HG03139 (cell line): ENCODE measurements around the gene SKI.
"Not testable (repeated sequence)": the region's sequence is repeated elsewhere in the genome, so short reads cannot be mapped to it uniquely, and the experiment has no call there.

Experiments
- ATAC-seq: cut with Tn5 transposase; IDR thresholded peaks from one replicate; pipeline ENCODE4 v1.9.1; 2021; ENCODE audit not compliant: unreplicated experiment

Gene SKI

DNA sequence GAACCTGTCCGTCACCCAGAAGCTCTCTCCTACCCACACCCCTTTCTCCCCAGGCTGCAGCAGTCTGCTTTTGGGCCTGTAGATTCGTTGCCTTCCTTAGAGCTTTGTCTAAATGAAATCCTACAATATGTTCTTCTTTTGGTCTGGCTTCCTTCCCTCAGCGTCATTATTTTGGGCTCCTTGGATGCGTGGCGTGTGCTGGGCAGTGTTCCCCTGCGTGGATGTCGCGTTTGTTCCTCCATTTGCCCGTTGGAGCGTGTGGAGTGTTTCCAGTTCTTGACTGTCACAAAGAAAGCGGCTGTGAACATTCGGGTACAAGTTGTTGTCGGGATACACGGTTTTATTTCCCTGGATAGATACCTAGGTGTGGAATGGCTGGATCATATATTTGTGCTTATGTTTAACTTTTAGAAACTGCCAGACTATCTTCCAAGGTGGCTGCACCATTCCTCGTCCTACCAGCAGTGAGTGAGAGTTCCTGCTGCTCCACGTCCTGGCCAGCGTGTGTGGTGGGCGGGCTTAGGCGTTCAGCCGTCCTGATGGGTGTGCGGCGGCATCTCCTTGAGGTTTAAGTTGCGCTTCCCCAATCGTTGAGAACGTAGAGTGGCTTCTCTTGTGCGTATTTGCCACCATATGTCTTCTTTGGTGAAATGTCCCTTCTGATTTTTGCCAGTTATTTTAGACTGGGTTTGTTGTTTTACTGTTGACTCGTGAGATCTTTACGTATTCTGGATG, 31.7 kb downstream of the SKI start:
- no peak for ATAC-seq

- not testable (repeated sequence) for ATAC-seq
Measured at GRCh38 chr1:2260470-2260869, 32.4 kb downstream of the SKI start.

GRCh38 chr1:2260917-2261316, 32.8 kb downstream of the SKI start:
- ATAC-seq, result no peak

- not testable (repeated sequence) for ATAC-seq
Measured at GRCh38 chr1:2261476-2262395, 33.6 kb downstream of the SKI start.

- no peak for ATAC-seq
Measured at GRCh38 chr1:2266301-2266975, 38.3 kb downstream of the SKI start.

DNA sequence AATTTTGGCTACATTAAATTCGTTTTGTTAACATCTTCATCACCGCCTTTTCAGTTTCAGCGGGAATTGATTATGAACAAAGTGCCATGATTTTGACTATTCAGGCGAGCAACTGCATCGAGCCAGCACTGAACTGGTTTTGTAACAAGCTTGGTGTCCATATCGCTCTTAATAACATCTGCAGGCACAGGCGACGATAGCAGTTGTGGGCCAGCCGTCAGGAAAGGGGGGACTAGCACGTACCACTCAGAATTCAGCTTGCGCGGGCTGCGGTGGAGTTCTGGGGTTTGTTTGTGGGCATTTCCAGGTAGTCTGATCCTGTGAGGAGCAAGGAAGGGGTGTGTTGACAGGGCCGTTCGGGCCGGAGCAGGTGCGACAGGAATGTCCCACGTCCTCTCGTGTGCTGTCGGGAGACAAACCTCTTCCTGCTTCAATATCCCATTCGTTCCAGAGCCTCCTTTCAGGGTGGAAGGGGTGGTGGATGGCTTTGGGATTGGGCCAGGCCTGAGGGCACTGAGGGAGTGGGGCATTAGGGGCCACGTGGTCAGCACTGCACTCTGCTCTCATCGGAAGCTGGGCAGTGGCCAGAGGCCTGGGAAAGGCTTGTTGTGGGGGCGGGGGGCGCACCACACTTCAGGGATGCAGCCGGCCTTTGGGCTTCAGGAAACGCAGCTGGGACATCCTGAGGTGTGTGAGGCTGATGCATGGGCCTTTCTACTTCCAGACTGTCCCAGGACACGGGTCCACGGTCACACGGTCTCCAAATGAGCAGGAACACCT, 39.1 kb downstream of the SKI start:
- no peak for ATAC-seq

- no peak for ATAC-seq
Measured at GRCh38 chr1:2267862-2268261, 39.7 kb downstream of the SKI start.

GRCh38 chr1:2268285-2269056, 40.4 kb downstream of the SKI start:
- no peak for ATAC-seq

DNA sequence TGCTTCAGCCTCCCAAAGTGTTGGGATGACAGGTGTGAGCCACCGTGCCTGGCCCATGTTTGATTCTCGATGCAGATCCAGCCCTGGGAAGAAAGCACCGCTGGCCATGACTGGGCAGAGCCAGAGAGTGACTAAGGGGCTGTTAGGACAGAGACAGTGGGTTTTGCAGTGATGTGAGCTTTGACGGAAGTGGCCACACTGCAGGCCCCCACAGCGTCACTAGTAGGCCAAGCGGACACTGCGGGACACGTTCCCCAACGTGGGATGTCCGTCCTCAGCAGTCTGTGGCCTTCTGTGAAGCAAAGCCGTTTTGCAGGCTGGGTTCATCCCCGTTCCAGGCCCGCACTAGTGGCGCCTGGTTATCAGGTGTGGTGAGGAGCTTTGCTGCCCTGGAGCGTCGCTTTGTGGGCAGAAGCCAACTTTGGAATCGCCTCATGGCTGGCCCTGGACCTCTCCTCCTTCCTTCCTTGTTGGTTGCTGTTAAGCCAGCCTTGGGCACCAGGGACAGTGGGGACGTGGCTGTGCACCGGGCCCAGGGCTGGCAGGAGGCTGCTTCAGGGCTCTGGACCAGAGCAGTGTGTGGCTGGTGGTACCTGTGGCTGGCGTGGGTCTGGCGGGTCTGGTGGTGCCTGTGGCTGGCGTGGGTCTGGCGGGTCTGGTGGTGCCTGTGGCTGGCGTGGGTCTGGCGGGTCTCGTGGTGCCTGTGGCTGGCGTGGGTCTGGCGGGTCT, 41.2 kb downstream of the SKI start:
- ATAC-seq, result no peak

DNA sequence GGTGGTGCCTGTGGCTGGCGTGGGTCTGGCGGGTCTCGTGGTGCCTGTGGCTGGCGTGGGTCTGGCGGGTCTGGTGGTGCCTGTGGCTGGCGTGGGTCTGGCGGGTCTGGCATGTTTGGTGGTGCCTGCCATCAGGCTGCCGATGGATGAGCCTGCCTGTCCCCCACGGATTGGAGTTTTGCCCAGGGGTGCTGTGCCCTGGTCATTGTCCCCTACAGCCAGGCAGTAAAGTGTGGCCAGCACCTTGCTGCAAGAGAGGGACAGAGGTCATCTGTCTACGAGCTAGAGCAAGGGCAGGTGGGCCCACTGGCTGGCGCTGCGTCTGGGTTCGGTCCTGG, 41.8 kb downstream of the SKI start:
- no peak for ATAC-seq

DNA sequence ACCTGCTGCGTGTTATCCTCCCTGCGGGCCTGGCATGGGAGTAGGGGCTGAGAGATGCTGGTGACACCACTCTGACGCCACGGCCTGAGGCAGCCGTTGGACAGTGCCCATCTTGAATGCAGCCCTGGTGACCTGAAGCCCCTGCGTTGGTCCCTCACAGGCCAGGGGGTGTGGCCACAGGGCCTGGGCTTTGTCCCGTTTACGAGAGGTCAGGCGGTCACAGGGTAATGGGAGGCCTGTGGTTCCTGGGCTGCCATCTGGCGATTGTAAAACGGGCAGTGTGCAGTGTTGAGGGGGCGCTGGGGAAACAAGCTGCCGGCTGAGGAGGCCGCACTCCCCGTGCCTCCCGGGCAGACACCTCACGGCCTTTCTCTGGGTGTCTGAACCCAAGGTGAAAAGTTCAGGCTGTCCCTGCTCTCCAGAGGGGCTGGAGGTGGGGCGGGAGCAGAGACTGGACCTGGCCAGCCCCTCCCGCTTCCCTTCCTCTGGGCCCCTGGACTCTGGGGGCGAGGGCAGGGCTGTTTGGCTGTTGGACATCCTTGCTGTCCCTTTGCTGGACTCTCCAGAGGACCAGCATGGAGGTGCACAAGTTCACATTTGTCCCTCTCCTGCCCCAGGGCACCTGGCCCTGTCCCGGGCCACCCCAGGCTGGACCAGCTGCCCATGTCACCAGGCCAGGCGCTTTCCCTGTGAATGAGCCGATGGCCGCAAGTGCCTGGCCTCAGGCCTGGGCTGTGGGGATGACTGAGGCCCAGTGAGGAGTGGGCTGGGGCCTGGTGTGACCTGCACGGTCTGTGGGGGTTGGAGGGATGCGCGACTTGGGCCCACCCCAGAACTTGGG, 42.4 kb downstream of the SKI start:
- ATAC-seq, result no peak

GRCh38 chr1:2271211-2271721, 43.1 kb downstream of the SKI start:
- no peak for ATAC-seq

DNA sequence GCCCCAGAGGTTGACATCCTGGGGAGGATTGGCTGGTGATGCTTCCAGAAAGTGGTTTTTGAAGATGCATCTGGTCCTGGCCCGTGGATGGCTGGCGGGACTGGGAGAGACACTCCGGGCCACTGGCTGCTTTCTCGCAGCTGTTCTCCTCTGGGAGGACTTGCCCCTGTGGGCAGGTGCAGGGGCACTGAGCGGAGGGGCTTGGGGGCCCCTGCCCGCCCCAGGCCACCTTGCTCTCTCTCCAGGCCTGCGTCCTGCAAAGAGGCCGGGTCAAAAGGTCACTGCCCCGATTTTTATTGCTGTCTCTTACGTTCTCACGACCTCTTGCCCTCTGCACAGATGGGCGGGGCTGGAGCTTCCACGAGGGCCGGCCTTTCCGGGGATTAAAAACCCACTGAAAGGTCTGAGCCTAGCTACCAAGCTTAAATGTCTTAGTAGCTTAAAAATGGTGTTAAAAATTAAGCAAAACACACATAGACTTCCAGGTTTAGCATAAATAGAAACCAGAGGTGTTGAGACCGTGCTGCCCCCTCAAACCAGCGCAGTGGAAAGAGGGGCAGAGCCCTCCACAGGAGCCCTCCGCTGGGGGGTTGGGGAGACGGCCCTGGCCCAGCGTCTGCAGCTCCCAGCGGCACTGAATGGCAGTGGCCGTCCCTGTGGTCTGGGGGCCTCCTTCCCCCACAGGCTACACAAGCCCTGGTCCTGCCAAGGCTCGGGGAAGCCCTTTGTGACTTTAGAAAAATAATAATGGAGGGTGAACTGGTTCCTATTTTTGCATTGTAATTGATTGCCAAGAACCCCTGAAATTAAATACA, 43.9 kb downstream of the SKI start:
- ATAC-seq, result no peak

DNA sequence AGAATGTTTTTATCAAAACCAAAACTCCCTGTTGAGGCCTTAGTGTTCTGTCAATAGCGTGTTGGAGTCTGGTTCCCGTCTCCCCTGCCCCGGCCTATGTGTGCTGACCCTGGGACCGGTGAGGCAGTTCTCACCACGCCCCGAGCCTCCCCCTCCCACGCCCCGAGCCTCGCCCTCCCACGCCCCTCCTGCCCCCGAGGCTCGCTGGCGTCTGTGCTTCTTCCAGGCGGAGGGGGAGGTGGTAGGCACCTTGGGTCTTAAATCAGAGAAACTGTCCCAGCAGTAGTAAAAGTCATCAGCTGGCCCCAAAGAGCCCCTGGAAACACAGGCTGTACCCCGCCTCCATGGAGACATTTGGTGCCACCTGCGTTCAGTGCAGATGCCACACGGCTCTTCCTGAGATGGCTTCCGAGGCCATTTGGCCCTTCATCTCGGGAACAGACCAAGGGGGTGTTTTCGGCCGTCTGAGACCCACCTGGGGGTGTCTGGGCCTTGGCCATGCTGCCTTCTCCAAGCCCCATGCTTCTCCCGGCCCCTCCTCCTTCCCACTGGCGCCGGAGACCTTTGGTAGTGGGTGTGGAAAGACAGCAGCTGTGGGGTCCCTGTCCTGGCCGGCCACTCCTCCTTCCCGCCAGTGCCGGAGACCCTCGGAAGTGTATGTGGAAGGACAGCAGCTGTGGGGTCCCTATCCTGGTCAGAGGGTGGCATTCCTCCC, 44.7 kb downstream of the SKI start:
- no peak for ATAC-seq

DNA sequence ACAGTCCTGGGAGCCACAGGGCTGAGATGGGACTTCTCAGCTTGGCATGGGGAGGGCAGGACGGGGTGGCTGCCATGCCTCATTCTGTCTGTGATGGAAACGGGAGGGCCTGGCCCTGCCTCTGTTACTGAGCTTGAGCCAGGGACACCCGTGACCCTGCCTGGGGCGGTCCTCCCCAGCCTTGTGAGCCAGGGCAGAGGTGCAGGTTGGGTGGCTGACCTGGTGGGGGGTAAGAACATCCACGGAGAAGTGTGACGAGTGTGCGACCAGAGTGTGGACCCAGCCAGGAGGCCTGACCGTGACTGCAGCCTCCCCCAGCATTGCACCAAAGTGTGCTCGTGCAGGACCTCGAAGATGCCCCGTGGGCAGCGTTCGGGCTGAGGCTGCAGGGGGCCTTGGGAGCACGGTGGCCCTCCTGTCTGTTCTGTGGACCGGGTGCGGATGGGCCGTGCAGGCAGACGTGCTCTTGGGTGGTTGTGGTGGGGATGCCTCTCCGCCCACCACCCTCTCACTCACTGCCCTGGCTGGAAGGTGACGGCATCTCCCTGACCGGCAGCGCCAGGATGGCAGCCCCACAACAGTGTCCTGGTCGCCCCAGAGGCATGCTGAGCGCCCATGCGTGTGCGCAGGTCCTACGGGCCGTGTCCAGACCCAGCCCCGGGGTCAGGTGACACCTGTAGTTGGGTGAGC, 45.4 kb downstream of the SKI start:
- ATAC-seq, result no peak

- ATAC-seq, result no peak
Measured at GRCh38 chr1:2274231-2274928, 46.3 kb downstream of the SKI start.
